Endothelial cell of hepatic sinusoid (primary cell): ENCODE measurements around the gene KLHL21.

Source experiments
- in situ Hi-C: cut with HindIII; loops from 2 replicates; pipeline ENCODE4 v1.10.0; 2017; ENCODE audit warnings: low sequenced_read_pairs

KLHL21 gene

GRCh38 chr1:6557597-6557996 lies 45.1 kb downstream of the KLHL21 start:
- in situ Hi-C loops: no loop called here

GRCh38 chr1:6554907-6555778 lies 47.5 kb downstream of the KLHL21 start, which contains the start of gene TAS1R1:
Gene TAS1R1 (plus strand): TSS chr1:6555307. CDS start chr1:6555374, 67 bp downstream.
- in situ Hi-C loops: no loop called here

- in situ Hi-C loops: no loop called here
Measured at GRCh38 chr1:6554031-6554906, 48.4 kb downstream of the KLHL21 start, which contains the start of gene NOL9. Gene NOL9 (minus strand): TSS chr1:6554513. CDS start chr1:6554502, 11 bp downstream.

GRCh38 chr1:6547301-6547700 lies 55.4 kb downstream of the KLHL21 start:
- in situ Hi-C loops: no loop called here

GRCh38 chr1:6546326-6546725 lies 56.3 kb downstream of the KLHL21 start:
- in situ Hi-C loops: no loop called here

GRCh38 chr1:6545276-6546112 lies 57.2 kb downstream of the KLHL21 start:
- in situ Hi-C loops: no loop called here

GRCh38 chr1:6544831-6545230 lies 57.8 kb downstream of the KLHL21 start:
- in situ Hi-C loops: no loop called here
